PFSK-1 (cell line): ENCODE data around the gene RGS3.

Experiments
- FOXP2 ChIP-seq: optimal IDR thresholded peaks from 2 replicates; pipeline ENCODE3; 2011; ENCODE audit warnings: borderline replicate concordance, control low read depth, inconsistent platforms; ENCODE audit not compliant: insufficient read depth; ENCODE audit errors: extremely low read length, extremely low read depth
- POLR2AphosphoS5 ChIP-seq: IDR thresholded peaks from 2 replicates; pipeline ENCODE4 v1.6.1; 2012; ENCODE audit warnings: low read depth, mild to moderate bottlenecking, control low read depth, low read length, moderate library complexity
- REST ChIP-seq, 2 experiments: IDR thresholded peaks; 2 replicates each; pipeline versions ENCODE4 v1.6.1 to v1.8.0; 2011 to 2012; ENCODE audit warnings: low read depth in 2 of 2, low read length in 2 of 2, control low read depth in 1 of 2, inconsistent platforms in 1 of 2, mild to moderate bottlenecking in 1 of 2, moderate library complexity in 1 of 2; ENCODE audit not compliant: insufficient read depth in 1 of 2
- SIN3A ChIP-seq: IDR thresholded peaks from 2 replicates; pipeline ENCODE4 v1.6.1; 2012; ENCODE audit warnings: mild to moderate bottlenecking, low read length, moderate library complexity, borderline replicate concordance; ENCODE audit not compliant: insufficient read depth
- TAF1 ChIP-seq: IDR thresholded peaks from 2 replicates; pipeline ENCODE4 v1.6.1; 2012; ENCODE audit warnings: low read length, control low read depth, borderline replicate concordance; ENCODE audit not compliant: insufficient read depth

DNA sequence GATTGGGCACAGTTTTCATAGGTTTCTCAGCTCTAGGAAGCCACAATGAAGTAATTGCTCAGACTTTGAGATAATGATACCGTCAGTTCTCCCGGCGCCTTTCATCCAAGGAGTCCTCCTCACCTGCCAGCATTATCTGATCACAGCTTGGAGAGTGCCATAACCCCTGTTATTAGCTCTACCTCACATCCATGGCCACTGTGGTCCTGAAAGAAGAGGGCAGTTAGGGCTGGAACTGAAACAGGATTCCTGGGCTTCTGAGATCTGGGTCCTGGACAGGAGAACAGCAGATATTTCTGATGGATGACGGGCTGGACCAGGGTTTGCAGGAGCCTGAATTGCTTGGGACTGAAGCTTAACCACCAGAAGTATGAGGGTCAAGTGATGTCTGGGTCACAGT, 13.5 kb downstream of the RGS3 start:
- no peak for TF ChIP-seq POLR2AphosphoS5
- no peak for TF ChIP-seq FOXP2
- no peak for TF ChIP-seq TAF1
- no peak for TF ChIP-seq REST (IDR thresholded peaks at IDR 0.05; ENCODE audit: insufficient read depth in 1 of 2, low read depth in 2 of 2, low read length in 2 of 2)
- TF ChIP-seq SIN3A = no peak
